ENCODE results near the gene UFC1. TPM values are rescaled to one million over a fixed set of nuclear protein-coding genes. Genes with fewer than 3 reads are reported as not detected.

UFC1 gene
- total and polyA plus RNA-seq, 4 donors = 99.6 to 149 (median 112) TPM

DNA sequence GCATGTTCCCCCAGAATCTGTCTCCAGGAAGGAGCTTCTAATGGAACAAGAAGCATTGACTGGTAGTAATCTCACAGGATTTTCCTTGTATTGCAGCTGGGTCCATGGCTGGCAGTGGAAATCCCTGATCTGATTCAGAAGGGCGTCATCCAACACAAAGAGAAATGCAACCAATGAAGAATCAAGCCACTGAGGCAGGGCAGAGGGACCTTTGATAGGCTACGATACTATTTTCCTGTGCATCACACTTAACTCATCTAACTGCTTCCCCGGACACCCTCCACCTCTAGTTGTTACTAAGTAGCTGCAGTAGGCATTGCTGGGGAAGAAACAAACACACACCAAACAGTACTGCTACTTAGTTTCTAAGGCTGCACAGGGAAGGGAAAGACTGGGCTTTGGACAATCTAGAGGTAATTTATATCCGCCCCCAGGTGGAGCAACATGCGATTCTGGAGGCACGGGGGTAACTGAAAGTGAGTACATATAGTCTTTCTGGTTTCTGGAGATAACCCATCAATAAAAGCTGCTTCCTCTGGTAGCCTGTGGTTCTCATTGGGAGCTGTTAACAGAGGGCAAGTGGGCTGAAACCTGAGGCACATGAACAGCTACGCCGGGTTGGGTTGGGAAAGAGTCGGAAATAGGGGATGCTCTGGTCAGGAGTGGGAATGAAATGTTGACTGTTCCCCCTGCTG, 4.7 kb downstream of the UFC1 start:
- Histone ChIP-seq H3K4me3 (peak overlapping the region; percentile 93), H3K27ac (ENCODE audit: low read depth in 1 of 2, low read length in 1 of 2) (peak overlapping the region; percentile 76 to 95), H3K9ac (ENCODE audit: insufficient read depth in 1 of 2, low read length in 2 of 2) (peak overlapping the region in 1 of 2 donors; percentile 74), H3K4me1 (ENCODE audit: control insufficient read depth in 5 of 5, insufficient read depth in 5 of 5, low read length in 5 of 5) (peaks cover 4 to 27% (median 8%) of the 10 kb centered on the region in 5 donors), H3K9me3 (ENCODE audit: control insufficient read depth in 4 of 4, insufficient read depth in 3 of 4, low read length in 3 of 4) (no peaks in the 10 kb centered on the region), H3K27me3 (ENCODE audit: control insufficient read depth in 3 of 3, insufficient read depth in 3 of 3, low read length in 2 of 3) (no peaks in the 10 kb centered on the region), H3K36me3 (ENCODE audit: control insufficient read depth in 4 of 4, insufficient read depth in 4 of 4, low read length in 4 of 4) (peaks cover 2 to 25% (median 11%) of the 10 kb centered on the region in 4 donors)
- no peak for ATAC-seq (ENCODE audit: insufficient read depth, low FRiP score)
- TF ChIP-seq, protein P1, sequence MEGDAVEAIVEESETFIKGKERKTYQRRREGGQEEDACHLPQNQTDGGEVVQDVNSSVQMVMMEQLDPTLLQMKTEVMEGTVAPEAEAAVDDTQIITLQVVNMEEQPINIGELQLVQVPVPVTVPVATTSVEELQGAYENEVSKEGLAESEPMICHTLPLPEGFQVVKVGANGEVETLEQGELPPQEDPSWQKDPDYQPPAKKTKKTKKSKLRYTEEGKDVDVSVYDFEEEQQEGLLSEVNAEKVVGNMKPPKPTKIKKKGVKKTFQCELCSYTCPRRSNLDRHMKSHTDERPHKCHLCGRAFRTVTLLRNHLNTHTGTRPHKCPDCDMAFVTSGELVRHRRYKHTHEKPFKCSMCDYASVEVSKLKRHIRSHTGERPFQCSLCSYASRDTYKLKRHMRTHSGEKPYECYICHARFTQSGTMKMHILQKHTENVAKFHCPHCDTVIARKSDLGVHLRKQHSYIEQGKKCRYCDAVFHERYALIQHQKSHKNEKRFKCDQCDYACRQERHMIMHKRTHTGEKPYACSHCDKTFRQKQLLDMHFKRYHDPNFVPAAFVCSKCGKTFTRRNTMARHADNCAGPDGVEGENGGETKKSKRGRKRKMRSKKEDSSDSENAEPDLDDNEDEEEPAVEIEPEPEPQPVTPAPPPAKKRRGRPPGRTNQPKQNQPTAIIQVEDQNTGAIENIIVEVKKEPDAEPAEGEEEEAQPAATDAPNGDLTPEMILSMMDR (IDR thresholded peaks at IDR 0.05; ENCODE audit: control extremely low read depth, extremely low read depth) = no peak
- DNase-seq = no peak
- 66 to 70% methylated on average over 9 of the region's 9 CpGs for WGBS, 2 donors

DNA sequence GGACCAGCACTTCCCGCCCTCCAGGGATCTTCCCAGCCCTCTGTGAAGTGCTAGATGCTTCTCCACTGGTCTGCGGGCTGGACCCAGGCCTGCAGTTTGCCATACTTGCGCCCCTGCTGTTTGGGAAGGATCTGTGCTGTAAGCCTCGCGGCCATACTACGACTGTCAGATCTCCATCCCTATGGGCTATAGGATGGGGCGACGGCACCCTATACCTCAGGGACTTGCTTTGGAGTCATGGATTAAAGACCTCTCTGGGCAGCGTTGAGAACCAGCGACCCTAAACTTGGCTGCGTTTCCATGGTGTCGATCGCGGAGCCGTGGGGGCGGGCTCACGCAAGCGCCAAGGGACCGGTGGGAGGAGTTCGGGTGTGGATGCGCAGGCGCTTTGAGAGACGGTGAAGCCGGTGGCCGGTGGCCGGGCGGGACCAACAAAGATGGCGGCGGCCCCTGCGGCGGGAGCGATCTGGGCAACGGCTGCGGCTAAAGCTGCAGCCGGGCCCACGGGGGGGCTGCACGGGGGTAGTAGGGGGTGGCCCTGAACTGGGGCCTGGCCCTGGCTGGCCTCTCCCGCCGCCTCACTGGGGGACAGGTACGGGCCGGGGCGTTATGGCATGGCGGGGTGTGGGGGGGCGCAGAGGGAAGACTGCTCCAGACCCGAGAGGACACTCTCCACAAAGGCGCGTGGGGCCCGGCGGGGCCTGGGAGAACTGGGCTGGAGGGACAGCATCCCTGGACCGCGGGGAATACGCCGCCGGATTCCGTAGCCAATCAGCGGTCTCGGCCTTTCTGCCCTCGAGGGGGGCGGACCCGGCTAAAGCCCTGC, 5.5 kb downstream of the UFC1 start, which contains the start of gene USP21:
USP21 (plus strand) TSS at position 414 of the 826 bp plus-strand sequence. CDS start 1,141 bp downstream, outside the sequence.
- peak; percentile 95 for ATAC-seq (ENCODE audit: insufficient read depth, low FRiP score)
- 1 to 4% methylated on average over 55 to 60 of the region's 60 CpGs for WGBS, 2 donors

DNA sequence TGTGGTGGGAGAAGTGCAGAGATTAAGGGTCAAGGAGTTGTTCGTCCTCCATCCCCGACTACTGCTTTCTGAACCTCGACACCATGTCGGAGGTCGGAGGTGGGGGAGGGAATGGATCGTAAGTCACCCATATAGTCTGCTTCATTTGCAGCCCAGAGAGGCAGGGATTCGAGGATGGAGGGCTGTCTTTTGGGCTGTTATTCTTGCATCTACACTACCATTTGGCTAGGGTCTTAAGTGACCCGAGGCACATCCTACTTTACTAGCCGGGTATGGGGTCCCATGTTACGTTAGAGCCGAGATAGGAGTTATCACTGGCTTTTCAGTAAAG, 6.1 kb downstream of the UFC1 start:
- 10 to 11% methylated on average over 11 of the region's 11 CpGs for WGBS, 2 donors
- H3K4me1 ChIP-seq (ENCODE audit: control insufficient read depth in 5 of 5, insufficient read depth in 5 of 5, low read length in 5 of 5) = peaks cover 2 to 19% (median 7%) of the 10 kb centered on the region in 5 donors
- DNase-seq = no peak
- H3K27me3 ChIP-seq (ENCODE audit: control insufficient read depth in 3 of 3, insufficient read depth in 3 of 3, low read length in 2 of 3) = no peaks in the 10 kb centered on the region
- ATAC-seq (ENCODE audit: insufficient read depth, low FRiP score) = no peak
- TF ChIP-seq, protein P1 (IDR thresholded peaks at IDR 0.05; ENCODE audit: control extremely low read depth, extremely low read depth) = no peak
- peak overlapping the region in 1 of 2 donors; percentile 95 for H3K27ac ChIP-seq (ENCODE audit: low read depth in 1 of 2, low read length in 1 of 2)
- H3K4me3 ChIP-seq = peak overlapping the region; percentile 93
- peaks cover 2 to 32% (median 13%) of the 10 kb centered on the region in 4 donors for H3K36me3 ChIP-seq (ENCODE audit: control insufficient read depth in 4 of 4, insufficient read depth in 4 of 4, low read length in 4 of 4)
- H3K9ac ChIP-seq (ENCODE audit: insufficient read depth in 1 of 2, low read length in 2 of 2) = peak overlapping the region; percentile 75 to 87
- H3K9me3 ChIP-seq (ENCODE audit: control insufficient read depth in 4 of 4, insufficient read depth in 3 of 4, low read length in 3 of 4) = no peaks in the 10 kb centered on the region

More for the DNA sequence above, 5.5 kb downstream of the UFC1 start, which contains the start of gene USP21:
- Histone ChIP-seq H3K27ac (ENCODE audit: low read depth in 1 of 2, low read length in 1 of 2) (peak within 1 kb of the TSS; percentile 82 to 95), H3K4me1 (ENCODE audit: control insufficient read depth in 5 of 5, insufficient read depth in 5 of 5, low read length in 5 of 5) (peaks cover 4 to 25% (median 8%) of the 10 kb centered on the region in 5 donors), H3K27me3 (ENCODE audit: control insufficient read depth in 3 of 3, insufficient read depth in 3 of 3, low read length in 2 of 3) (no peaks in the 10 kb centered on the region), H3K9ac (ENCODE audit: insufficient read depth in 1 of 2, low read length in 2 of 2) (peak within 1 kb of the TSS; percentile 75 to 87), H3K36me3 (ENCODE audit: control insufficient read depth in 4 of 4, insufficient read depth in 4 of 4, low read length in 4 of 4) (peaks cover 2 to 32% (median 13%) of the 10 kb centered on the region in 4 donors), H3K9me3 (ENCODE audit: control insufficient read depth in 4 of 4, insufficient read depth in 3 of 4, low read length in 3 of 4) (no peaks in the 10 kb centered on the region), H3K4me3 (peak within 1 kb of the TSS; percentile 93)
- peak; percentile 95 to 97 (median 96) for DNase-seq
- TF ChIP-seq, protein P1 (IDR thresholded peaks at IDR 0.05; ENCODE audit: control extremely low read depth, extremely low read depth) = no peak

All from lung (tissue), 12 donors.